Calu3 (cell line): ENCODE data around the gene SNX1. TPM values are rescaled to one million over a fixed set of nuclear protein-coding genes. Genes with fewer than 3 reads are reported as not detected.

Experiments
- BruUV-seq: library from RNA; stranded (reverse); fragments of 400-500 nt; replicated peaks from 2 replicates; lab custom pipeline; 2021; lab: Mats Ljungman, UMichigan
- CTCF ChIA-PET: fragments of 300-600 bp; sonication (Branson Sonifier 250); formaldehyde crosslinking; loops from one replicate; lab custom pipeline; 2022; ENCODE audit warnings: antibody characterized with exemption; lab: Charles Lee
- DNase-seq: peaks from one replicate; pipeline ENCODE4 v3.0.0; 2022
- H3K27ac Mint-ChIP-seq: one replicate; pipeline ENCODE4 v1.8.0; 2022; ENCODE audit warnings: mixed read lengths; ENCODE audit not compliant: unreplicated experiment
- H3K27me3 Mint-ChIP-seq: one replicate; pipeline ENCODE4 v1.8.0; 2022; ENCODE audit warnings: mixed read lengths; ENCODE audit not compliant: unreplicated experiment
- H3K36me3 Mint-ChIP-seq: one replicate; pipeline ENCODE4 v1.8.0; 2022; ENCODE audit warnings: mild to moderate bottlenecking, moderate library complexity, mixed read lengths; ENCODE audit not compliant: insufficient read depth, unreplicated experiment
- H3K4me1 Mint-ChIP-seq: one replicate; pipeline ENCODE4 v1.8.0; 2022; ENCODE audit warnings: mild to moderate bottlenecking, low read depth, mixed read lengths; ENCODE audit not compliant: unreplicated experiment
- H3K4me3 Mint-ChIP-seq: one replicate; pipeline ENCODE4 v1.8.0; 2022; ENCODE audit warnings: mild to moderate bottlenecking, low read depth, moderate library complexity, mixed read lengths; ENCODE audit not compliant: unreplicated experiment
- H3K9me3 Mint-ChIP-seq: one replicate; pipeline ENCODE4 v1.8.0; 2022; ENCODE audit warnings: low read depth, mixed read lengths; ENCODE audit not compliant: unreplicated experiment
- intact Hi-C: fragments of 100-400 bp; cut with micrococcal nuclease; formaldehyde crosslinking; loops from one replicate; pipeline ENCODE4 v1.10.0; 2022; ENCODE audit not compliant: unreplicated experiment
- total RNA-seq: library from RNA; stranded (reverse); gene quantifications from 2 replicates; pipeline ENCODE4 v1.2.3, GENCODE V29; 2022
- TF ChIP-seq, protein P1 (sequence below): fragments of 200-600 bp; IDR thresholded peaks from one replicate; pipeline ENCODE4 v1.8.0; 2022; ENCODE audit warnings: antibody characterized with exemption; ENCODE audit not compliant: unreplicated experiment

Gene SNX1
- total RNA-seq, 1 experiment from 2014 or later: 108 TPM

- DNase-seq: no peak
- CTCF ChIA-PET: no interaction called here
- no TSS peak for BruUV-seq
- Mint-ChIP-seq H3K36me3 (peaks cover 44% of the 10 kb centered on the region), H3K27ac (no peak overlapping the region), H3K9me3 (no peaks in the 10 kb centered on the region), H3K4me1 (no peaks in the 10 kb centered on the region), H3K4me3 (no peak overlapping the region), H3K27me3 (no peaks in the 10 kb centered on the region)
- intact Hi-C loops: no loop called here
- TF ChIP-seq, protein P1, sequence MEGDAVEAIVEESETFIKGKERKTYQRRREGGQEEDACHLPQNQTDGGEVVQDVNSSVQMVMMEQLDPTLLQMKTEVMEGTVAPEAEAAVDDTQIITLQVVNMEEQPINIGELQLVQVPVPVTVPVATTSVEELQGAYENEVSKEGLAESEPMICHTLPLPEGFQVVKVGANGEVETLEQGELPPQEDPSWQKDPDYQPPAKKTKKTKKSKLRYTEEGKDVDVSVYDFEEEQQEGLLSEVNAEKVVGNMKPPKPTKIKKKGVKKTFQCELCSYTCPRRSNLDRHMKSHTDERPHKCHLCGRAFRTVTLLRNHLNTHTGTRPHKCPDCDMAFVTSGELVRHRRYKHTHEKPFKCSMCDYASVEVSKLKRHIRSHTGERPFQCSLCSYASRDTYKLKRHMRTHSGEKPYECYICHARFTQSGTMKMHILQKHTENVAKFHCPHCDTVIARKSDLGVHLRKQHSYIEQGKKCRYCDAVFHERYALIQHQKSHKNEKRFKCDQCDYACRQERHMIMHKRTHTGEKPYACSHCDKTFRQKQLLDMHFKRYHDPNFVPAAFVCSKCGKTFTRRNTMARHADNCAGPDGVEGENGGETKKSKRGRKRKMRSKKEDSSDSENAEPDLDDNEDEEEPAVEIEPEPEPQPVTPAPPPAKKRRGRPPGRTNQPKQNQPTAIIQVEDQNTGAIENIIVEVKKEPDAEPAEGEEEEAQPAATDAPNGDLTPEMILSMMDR: no peak
These were observed 30.2 kb downstream of the SNX1 start for GRCh38 chr15:64125978-64126377.

DNA sequence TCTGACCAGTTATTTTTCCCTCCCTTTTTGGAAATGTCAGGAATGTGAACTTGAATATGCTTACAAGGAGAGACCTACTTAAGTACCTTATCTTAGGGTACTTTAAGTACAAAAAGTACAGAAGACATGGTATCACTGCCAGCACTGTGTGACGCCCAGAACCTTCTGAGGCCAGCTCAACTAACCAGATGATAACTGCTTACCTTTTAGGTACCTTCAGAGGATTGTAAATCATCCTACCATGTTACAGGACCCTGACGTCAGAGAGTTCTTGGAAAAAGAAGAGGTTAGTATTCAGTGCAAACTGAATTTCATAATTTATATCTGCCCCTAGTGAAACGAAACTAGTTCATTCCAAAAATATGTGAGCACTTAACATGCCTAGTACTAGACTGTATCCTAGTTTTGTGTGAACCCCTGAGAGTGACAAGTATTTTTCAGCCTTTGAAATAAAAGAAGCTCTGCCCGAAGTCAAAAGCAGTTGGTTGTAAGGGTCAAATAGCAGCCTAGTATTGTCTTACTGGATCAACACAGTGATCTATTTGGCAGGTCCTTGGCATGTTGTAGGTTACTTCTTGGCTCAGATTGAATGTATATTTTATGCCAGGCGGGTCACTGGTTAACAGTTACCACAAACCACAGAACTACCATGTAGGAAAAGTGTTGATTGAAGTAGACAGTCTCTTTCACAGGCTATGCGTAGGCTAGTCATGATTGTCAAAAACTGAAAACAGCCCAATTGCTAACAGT lies 31.9 kb downstream of the SNX1 start:
- H3K9me3 Mint-ChIP-seq: no peaks in the 10 kb centered on the region
- H3K27me3 Mint-ChIP-seq: no peaks in the 10 kb centered on the region
- H3K4me3 Mint-ChIP-seq: no peak overlapping the region
- no TSS peak for BruUV-seq
- peaks cover 38% of the 10 kb centered on the region for H3K36me3 Mint-ChIP-seq
- no peak for DNase-seq
- TF ChIP-seq, protein P1: no peak
- no peaks in the 10 kb centered on the region for H3K4me1 Mint-ChIP-seq
- CTCF ChIA-PET: no interaction called here
- intact Hi-C loops: no loop called here
- no peak overlapping the region for H3K27ac Mint-ChIP-seq

- intact Hi-C loops: no loop called here
- no TSS peak for BruUV-seq
- TF ChIP-seq, protein P1: no peak
- Mint-ChIP-seq H3K27ac (no peak overlapping the region), H3K9me3 (no peaks in the 10 kb centered on the region), H3K4me3 (no peak overlapping the region), H3K36me3 (peaks cover 50% of the 10 kb centered on the region), H3K4me1 (no peaks in the 10 kb centered on the region), H3K27me3 (no peaks in the 10 kb centered on the region)
- CTCF ChIA-PET: no interaction called here
- DNase-seq: no peak
These were observed 34.4 kb downstream of the SNX1 start for GRCh38 chr15:64130159-64130558.

DNA sequence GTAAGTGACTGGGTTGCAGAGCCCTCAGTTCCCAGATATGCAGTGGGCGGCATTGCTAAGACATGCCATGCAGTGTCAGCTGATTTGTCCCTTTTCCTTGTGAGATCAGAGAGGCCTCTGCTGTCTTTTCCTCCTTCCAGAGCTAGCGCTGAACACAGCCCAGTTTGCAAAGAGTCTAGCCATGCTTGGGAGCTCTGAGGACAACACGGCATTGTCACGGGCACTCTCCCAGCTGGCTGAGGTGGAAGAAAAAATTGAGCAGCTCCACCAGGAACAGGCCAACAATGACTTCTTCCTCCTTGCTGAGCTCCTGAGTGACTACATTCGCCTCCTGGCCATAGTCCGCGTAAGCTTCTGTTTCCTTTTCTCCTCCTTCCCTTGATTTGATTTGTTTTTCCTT lies 35.8 kb downstream of the SNX1 start:
- no TSS peak for BruUV-seq
- H3K9me3 Mint-ChIP-seq: no peaks in the 10 kb centered on the region
- peaks cover 53% of the 10 kb centered on the region for H3K36me3 Mint-ChIP-seq

More for the DNA sequence above, 35.8 kb downstream of the SNX1 start:
- TF ChIP-seq, protein P1: no peak
- intact Hi-C loops: no loop called here
- DNase-seq: no peak
- Mint-ChIP-seq H3K4me3 (no peak overlapping the region), H3K27me3 (no peaks in the 10 kb centered on the region), H3K27ac (no peak overlapping the region), H3K4me1 (no peaks in the 10 kb centered on the region)
- CTCF ChIA-PET: interaction anchor here (0.5 kb wide), 1 partner anchor 1000 kb away, joined by 3 read pairs; no protein-coding TSS in a partner anchor
